GM18861 (cell line): ENCODE measurements around the gene GOLGA7B.

Experiments
- ATAC-seq: cut with Tn5 transposase; IDR thresholded peaks from one replicate; pipeline ENCODE4 v1.9.1; 2021; ENCODE audit not compliant: unreplicated experiment

The GOLGA7B gene

GRCh38 chr10:97866524-97867219 is 17.0 kb downstream of the GOLGA7B start:
- no peak for ATAC-seq

- ATAC-seq, result no peak
These were observed 17.7 kb downstream of the GOLGA7B start for GRCh38 chr10:97867220-97867800.

- no peak for ATAC-seq
These were observed 18.6 kb downstream of the GOLGA7B start for GRCh38 chr10:97868134-97868685.

GRCh38 chr10:97869091-97870042 is 19.7 kb downstream of the GOLGA7B start:
- ATAC-seq, result peak; percentile 97

GRCh38 chr10:97870990-97871389 is 21.3 kb downstream of the GOLGA7B start:
- no peak for ATAC-seq

GRCh38 chr10:97873569-97873968 is 23.9 kb downstream of the GOLGA7B start:
- ATAC-seq, result no peak

GRCh38 chr10:97874332-97874731 is 24.7 kb downstream of the GOLGA7B start:
- ATAC-seq, result no peak

GRCh38 chr10:97875391-97875790 is 25.7 kb downstream of the GOLGA7B start:
- no peak for ATAC-seq

GRCh38 chr10:97876402-97876801 is 26.8 kb downstream of the GOLGA7B start:
- ATAC-seq, result no peak

- ATAC-seq, result no peak
These were observed 29.6 kb downstream of the GOLGA7B start for GRCh38 chr10:97879241-97879640.

- ATAC-seq, result no peak
These were observed 30.5 kb downstream of the GOLGA7B start for GRCh38 chr10:97880109-97880508.

GRCh38 chr10:97882142-97883091 is 32.8 kb downstream of the GOLGA7B start:
- no peak for ATAC-seq

GRCh38 chr10:97883092-97883485 is 33.4 kb downstream of the GOLGA7B start:
- no peak for ATAC-seq

GRCh38 chr10:97886286-97886685 is 36.6 kb downstream of the GOLGA7B start:
- ATAC-seq, result no peak

GRCh38 chr10:97887399-97887798 is 37.8 kb downstream of the GOLGA7B start:
- no peak for ATAC-seq

- ATAC-seq, result no peak
These were observed 38.5 kb downstream of the GOLGA7B start for GRCh38 chr10:97888134-97888533.

- no peak for ATAC-seq
These were observed 39.1 kb downstream of the GOLGA7B start for GRCh38 chr10:97888641-97889262.

GRCh38 chr10:97889461-97890265 is 40.0 kb downstream of the GOLGA7B start:
- no peak for ATAC-seq
